Measurements from ENCODE around the gene TNNI2. TPM values are rescaled to one million over a fixed set of nuclear protein-coding genes. Genes with fewer than 3 reads are reported as not detected.

Gene TNNI2
- total RNA-seq, 1 experiment from 2014 or later: 0.46 TPM

DNA sequence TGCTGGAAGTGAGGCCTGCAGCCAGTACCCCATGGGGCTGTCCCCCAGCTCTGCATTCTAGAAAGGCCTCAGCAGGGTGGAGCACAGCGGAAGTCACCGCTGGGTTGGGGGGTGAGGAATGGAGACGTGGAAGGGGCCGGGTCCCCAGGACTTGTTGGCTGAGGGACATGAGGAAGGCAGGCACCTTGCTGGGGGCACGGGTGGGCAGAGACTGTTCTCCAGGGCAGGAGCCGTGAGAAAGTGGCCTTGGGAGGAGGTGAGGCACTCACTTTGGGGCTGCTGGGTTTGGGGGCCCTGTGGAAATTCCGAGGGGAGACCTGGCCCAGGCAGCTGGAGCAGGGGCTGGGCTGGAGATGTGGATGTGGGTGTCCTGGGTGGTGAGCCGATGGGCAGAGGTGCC lies 5.0 kb downstream of the TNNI2 start:
- Histone ChIP-seq H3K27me3 (ENCODE audit: control insufficient read depth, insufficient read depth, low read length) (no peaks in the 10 kb centered on the region), H3K27ac (ENCODE audit: low read length) (no peak overlapping the region), H3K36me3 (ENCODE audit: control insufficient read depth, insufficient read depth, low read length) (no peaks in the 10 kb centered on the region), H3K4me3 (ENCODE audit: low read depth in 2 of 2, low read length in 2 of 2) (no peak overlapping the region), H3K4me1 (ENCODE audit: control insufficient read depth, insufficient read depth, low read length) (peaks cover 10% of the 10 kb centered on the region), H3K9me3 (ENCODE audit: control insufficient read depth, insufficient read depth, low read depth, low read length) (no peaks in the 10 kb centered on the region)
- ATAC-seq: no peak
- BruUV-seq (replicated peaks): no TSS peak
- intact Hi-C loops (cut with micrococcal nuclease; ENCODE audit: unreplicated experiment) (no loop called here), in situ Hi-C loops (cut with HindIII; ENCODE audit: low pct_unique_long_range_greater_than_20kb, low sequenced_read_pairs) (no loop called here)
- TF ChIP-seq, protein P1, sequence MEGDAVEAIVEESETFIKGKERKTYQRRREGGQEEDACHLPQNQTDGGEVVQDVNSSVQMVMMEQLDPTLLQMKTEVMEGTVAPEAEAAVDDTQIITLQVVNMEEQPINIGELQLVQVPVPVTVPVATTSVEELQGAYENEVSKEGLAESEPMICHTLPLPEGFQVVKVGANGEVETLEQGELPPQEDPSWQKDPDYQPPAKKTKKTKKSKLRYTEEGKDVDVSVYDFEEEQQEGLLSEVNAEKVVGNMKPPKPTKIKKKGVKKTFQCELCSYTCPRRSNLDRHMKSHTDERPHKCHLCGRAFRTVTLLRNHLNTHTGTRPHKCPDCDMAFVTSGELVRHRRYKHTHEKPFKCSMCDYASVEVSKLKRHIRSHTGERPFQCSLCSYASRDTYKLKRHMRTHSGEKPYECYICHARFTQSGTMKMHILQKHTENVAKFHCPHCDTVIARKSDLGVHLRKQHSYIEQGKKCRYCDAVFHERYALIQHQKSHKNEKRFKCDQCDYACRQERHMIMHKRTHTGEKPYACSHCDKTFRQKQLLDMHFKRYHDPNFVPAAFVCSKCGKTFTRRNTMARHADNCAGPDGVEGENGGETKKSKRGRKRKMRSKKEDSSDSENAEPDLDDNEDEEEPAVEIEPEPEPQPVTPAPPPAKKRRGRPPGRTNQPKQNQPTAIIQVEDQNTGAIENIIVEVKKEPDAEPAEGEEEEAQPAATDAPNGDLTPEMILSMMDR (IDR thresholded peaks at IDR 0.05): no peak
- TF ChIP-seq POLR2AphosphoS5 (IDR thresholded peaks at IDR 0.05; ENCODE audit: low read depth, low read length) (no peak), SIN3A (IDR thresholded peaks at IDR 0.05; ENCODE audit: borderline replicate concordance, insufficient read depth, low read depth, low read length) (no peak), TCF7L2 (IDR thresholded peaks at IDR 0.05; ENCODE audit: low read depth, low read length) (no peak)
- TF ChIP-seq, protein P2, sequence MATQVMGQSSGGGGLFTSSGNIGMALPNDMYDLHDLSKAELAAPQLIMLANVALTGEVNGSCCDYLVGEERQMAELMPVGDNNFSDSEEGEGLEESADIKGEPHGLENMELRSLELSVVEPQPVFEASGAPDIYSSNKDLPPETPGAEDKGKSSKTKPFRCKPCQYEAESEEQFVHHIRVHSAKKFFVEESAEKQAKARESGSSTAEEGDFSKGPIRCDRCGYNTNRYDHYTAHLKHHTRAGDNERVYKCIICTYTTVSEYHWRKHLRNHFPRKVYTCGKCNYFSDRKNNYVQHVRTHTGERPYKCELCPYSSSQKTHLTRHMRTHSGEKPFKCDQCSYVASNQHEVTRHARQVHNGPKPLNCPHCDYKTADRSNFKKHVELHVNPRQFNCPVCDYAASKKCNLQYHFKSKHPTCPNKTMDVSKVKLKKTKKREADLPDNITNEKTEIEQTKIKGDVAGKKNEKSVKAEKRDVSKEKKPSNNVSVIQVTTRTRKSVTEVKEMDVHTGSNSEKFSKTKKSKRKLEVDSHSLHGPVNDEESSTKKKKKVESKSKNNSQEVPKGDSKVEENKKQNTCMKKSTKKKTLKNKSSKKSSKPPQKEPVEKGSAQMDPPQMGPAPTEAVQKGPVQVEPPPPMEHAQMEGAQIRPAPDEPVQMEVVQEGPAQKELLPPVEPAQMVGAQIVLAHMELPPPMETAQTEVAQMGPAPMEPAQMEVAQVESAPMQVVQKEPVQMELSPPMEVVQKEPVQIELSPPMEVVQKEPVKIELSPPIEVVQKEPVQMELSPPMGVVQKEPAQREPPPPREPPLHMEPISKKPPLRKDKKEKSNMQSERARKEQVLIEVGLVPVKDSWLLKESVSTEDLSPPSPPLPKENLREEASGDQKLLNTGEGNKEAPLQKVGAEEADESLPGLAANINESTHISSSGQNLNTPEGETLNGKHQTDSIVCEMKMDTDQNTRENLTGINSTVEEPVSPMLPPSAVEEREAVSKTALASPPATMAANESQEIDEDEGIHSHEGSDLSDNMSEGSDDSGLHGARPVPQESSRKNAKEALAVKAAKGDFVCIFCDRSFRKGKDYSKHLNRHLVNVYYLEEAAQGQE (IDR thresholded peaks at IDR 0.05; ENCODE audit: insufficient read depth in 1 of 2, low read depth in 2 of 2, low read length in 1 of 2): no peak
- DNase-seq (ENCODE audit: low read depth, low spot score): no peak
- CTCF ChIA-PET: interaction anchor here (0.7 kb wide), 1 partner anchor 8 kb away, joined by 3 read pairs; no protein-coding TSS in a partner anchor
- POLR2A ChIA-PET: no interaction called here

DNA sequence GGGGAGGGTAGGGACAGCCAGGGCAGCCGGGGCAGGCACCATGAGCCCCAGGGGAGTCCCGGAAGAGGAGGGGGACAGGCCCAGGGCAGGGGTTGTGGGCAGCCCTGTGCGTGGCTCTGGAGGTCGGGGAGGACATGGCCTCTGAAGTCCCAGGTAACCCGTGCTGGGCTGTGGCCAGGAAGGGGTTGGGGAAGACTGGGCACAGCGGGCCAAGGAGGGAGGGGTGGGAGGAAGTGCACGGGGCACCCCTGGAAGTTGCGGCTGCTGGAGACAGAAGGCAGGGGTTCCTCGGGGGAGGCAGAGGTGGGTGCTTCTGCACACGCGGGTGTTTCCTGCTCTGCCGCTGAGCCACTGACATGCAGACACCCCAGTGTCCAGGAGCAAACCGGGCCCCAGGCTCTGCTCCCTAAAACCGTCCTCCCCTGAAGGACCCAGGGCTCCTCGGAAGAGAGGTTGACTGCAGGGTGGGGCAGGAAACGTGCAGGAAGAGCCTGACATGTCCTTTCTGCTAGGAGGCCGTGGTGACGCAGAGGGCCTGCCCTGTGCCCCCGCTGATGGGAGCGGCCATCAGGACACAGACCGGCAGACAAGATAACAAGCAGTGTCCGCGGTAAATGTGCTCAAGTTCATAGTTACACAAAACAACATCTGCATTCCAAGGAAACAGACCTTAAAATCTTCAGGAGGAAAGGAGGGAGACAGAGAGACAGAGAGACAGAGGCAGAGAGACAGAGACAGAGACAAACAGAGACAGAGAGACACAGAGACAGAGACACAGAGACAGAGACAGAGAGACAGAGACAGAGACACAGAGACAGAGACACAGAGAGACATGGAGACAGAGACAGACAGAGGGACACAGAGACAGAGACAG lies 5.7 kb downstream of the TNNI2 start:
- ChIA-PET CTCF (no interaction called here), POLR2A (no interaction called here)
- intact Hi-C loops (cut with micrococcal nuclease; ENCODE audit: unreplicated experiment) (no loop called here), in situ Hi-C loops (cut with HindIII; ENCODE audit: low pct_unique_long_range_greater_than_20kb, low sequenced_read_pairs) (no loop called here)
- no TSS peak for BruUV-seq (replicated peaks)
- ATAC-seq (no peak), DNase-seq (ENCODE audit: low read depth, low spot score) (no peak)
- TF ChIP-seq TCF7L2 (IDR thresholded peaks at IDR 0.05; ENCODE audit: low read depth, low read length) (no peak), SIN3A (IDR thresholded peaks at IDR 0.05; ENCODE audit: borderline replicate concordance, insufficient read depth, low read depth, low read length) (no peak)
- no peaks in the 10 kb centered on the region for H3K9me3 ChIP-seq (ENCODE audit: control insufficient read depth, insufficient read depth, low read depth, low read length)
- no peak overlapping the region for H3K4me3 ChIP-seq (ENCODE audit: low read depth in 2 of 2, low read length in 2 of 2)
- H3K27ac ChIP-seq (ENCODE audit: low read length): peak overlapping the region; percentile 25; the same call in 1 of the 2 replicates
- H3K36me3 ChIP-seq (ENCODE audit: control insufficient read depth, insufficient read depth, low read length): no peaks in the 10 kb centered on the region
- no peaks in the 10 kb centered on the region for H3K27me3 ChIP-seq (ENCODE audit: control insufficient read depth, insufficient read depth, low read length)
- peaks cover 10% of the 10 kb centered on the region for H3K4me1 ChIP-seq (ENCODE audit: control insufficient read depth, insufficient read depth, low read length)

DNA sequence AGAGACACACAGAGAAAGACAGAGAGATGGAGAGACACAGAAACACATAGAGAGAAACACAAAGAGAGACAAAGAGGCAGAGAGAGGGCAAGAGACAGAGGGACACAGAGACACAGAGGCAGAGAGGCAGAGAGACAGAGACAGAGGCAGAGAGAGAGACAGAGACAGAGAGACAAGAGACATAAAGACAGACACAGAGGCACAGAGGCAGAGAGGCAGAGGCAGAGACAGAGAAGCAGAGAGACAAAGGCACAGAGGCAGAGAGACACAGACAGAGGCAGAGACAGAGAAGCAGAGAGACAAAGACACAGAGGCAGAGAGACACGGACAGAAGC lies 6.3 kb downstream of the TNNI2 start:
- Histone ChIP-seq H3K36me3 (ENCODE audit: control insufficient read depth, insufficient read depth, low read length) (no peaks in the 10 kb centered on the region), H3K9me3 (ENCODE audit: control insufficient read depth, insufficient read depth, low read depth, low read length) (no peaks in the 10 kb centered on the region), H3K27me3 (ENCODE audit: control insufficient read depth, insufficient read depth, low read length) (no peaks in the 10 kb centered on the region), H3K4me1 (ENCODE audit: control insufficient read depth, insufficient read depth, low read length) (peaks cover 10% of the 10 kb centered on the region), H3K4me3 (ENCODE audit: low read depth in 2 of 2, low read length in 2 of 2) (no peak overlapping the region), H3K27ac (ENCODE audit: low read length) (peak overlapping the region; percentile 25; the same call in 1 of the 2 replicates)
- BruUV-seq (replicated peaks): no TSS peak
- intact Hi-C loops (cut with micrococcal nuclease; ENCODE audit: unreplicated experiment): no loop called here
- ChIA-PET CTCF (interaction anchor here (0.5 to 0.6 kb wide), 2 partner anchors 28 to 137 kb away, joined by 3 to 5 read pairs; no protein-coding TSS in a partner anchor), POLR2A (no interaction called here)
- ATAC-seq: no peak
- no peak for TF ChIP-seq SIN3A (IDR thresholded peaks at IDR 0.05; ENCODE audit: borderline replicate concordance, insufficient read depth, low read depth, low read length)
- DNase-seq (ENCODE audit: low read depth, low spot score): no peak
- in situ Hi-C loops (cut with HindIII; ENCODE audit: low pct_unique_long_range_greater_than_20kb, low sequenced_read_pairs): no loop called here
